ENCODE data around the gene LGALS7B. TPM values are rescaled to one million over a fixed set of nuclear protein-coding genes. Genes with fewer than 3 reads are reported as not detected.
"Not testable (repeated sequence)": the region's sequence is repeated elsewhere in the genome, so short reads cannot be mapped to it uniquely, and the experiment has no call there.

LGALS7B gene
- total RNA-seq, 1 donor from 2014 or later, result not detected

- DNase-seq, result not testable (repeated sequence)
Observed at GRCh38 chr19:38770228-38770948, 18.6 kb upstream of the LGALS7B start.

- not testable (repeated sequence) for DNase-seq
Observed at GRCh38 chr19:38770949-38771275, 18.1 kb upstream of the LGALS7B start.

GRCh38 chr19:38771569-38771968 lies 17.4 kb upstream of the LGALS7B start:
- not testable (repeated sequence) for DNase-seq

GRCh38 chr19:38773469-38774177 lies 15.4 kb upstream of the LGALS7B start, which contains the start of gene LGALS7:
LGALS7 (minus strand) TSS chr19:38773517; CDS start chr19:38773492, 25 bp downstream.
- DNase-seq, result no peak

- no peak for DNase-seq
Observed at GRCh38 chr19:38774181-38774950, 14.6 kb upstream of the LGALS7B start.

DNA sequence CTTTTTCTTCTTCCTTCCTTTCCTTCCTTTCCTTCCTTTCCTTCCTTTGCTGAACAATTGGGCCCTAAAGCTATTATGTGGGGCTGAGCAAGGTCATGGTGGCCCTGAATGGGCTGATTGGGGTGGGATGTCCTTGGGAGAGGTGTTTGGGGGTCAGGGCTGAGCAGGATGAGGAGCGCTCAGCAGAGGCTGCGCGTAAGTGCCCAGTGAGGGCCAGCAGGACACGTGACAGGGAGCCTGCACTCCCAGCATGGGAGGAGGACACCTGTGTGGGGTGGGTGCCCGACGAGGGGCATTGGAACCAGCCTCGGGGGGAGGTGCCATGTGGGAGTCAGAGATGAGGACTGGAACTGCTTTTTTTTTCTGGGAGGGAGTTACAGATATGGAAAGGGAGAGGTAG lies 10.3 kb upstream of the LGALS7B start:
- DNase-seq, result no peak

DNA sequence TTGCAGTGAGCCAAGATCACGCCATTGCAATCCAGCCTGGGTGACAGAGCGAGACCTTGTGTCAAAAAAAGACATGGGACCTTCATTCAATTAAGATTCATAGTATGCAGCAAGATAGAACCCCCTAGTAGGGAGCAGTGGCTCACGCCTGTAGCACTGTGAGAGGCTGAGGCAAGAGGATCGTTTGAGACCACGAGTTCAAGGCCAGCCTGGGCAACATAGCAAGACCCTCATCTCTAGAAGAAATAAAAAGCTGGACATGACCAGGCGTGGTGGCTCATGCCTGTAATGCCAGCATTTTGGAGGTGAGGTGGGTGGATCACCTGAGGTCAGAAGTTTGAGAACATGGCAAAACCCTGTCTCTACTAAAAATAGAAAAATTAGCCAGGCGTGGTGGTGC lies 8.6 kb upstream of the LGALS7B start:
- no peak for DNase-seq

GRCh38 chr19:38781058-38781457 lies 7.9 kb upstream of the LGALS7B start:
- DNase-seq, result no peak

DNA sequence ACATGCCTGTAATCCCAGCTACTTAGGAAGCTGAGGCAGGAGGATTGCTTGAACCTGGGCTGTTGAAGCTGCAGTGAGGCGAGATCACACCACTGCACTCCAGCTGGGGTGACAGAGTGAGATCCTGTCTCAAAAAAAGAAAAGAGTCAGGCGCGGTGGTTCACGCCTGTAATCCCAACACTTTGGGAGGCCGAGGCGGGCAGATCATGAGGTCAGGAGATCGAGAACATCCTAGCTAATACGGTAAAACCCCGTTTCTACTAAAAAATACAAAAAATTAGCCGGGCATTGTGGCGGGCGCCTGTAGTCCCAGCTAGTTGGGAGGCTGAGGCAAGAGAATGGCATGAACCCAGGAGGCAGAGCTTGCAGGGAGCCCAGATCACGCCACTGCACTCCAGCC lies 6.8 kb upstream of the LGALS7B start:
- not testable (repeated sequence) for DNase-seq

GRCh38 chr19:38784224-38784623 lies 4.8 kb upstream of the LGALS7B start:
- no peak for DNase-seq

- DNase-seq, result no peak
Observed at GRCh38 chr19:38785187-38785699, 3.8 kb upstream of the LGALS7B start.

- not testable (repeated sequence) for DNase-seq
Observed at GRCh38 chr19:38786061-38786460, 2.9 kb upstream of the LGALS7B start.

- DNase-seq, result no peak
Observed at GRCh38 chr19:38786572-38787265, 2.3 kb upstream of the LGALS7B start.

DNA sequence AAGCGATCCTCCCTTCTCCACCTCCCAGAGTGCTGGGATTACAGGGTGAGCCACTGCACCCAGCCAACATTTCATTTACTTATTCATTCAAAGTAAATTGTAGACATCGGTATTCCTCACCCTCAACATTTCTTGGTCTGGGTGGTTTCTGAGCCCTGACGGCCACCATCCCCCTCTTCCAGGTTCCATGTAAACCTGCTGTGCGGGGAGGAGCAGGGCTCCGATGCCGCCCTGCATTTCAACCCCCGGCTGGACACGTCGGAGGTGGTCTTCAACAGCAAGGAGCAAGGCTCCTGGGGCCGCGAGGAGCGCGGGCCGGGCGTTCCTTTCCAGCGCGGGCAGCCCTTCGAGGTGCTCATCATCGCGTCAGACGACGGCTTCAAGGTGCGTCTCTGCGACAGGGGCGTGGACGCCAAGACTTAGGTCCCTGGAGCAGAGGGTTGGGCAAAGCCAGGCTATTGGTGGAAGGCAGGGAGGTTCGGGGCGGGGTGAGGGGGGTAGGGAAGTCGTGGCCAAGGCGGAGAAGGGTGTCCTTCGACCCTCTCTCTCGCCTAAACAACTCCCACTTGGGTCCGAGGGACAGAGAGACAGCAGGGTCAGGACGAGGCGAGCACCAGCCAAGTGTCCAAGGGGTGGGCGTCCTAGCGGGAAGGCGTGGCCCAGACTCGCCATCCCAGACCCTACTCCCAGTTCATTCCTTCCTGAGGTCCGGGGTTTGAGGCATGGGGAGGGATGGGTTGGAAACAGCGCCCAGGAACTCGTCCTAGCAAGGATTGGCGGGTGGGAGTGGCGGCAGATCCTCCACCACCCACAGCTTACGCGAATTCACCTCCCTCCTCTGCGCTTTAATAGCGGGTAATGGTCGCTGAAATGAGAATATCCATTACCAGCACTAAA lies 1.8 kb downstream of the LGALS7B start:
- DNase-seq, result not testable (repeated sequence)

DNA sequence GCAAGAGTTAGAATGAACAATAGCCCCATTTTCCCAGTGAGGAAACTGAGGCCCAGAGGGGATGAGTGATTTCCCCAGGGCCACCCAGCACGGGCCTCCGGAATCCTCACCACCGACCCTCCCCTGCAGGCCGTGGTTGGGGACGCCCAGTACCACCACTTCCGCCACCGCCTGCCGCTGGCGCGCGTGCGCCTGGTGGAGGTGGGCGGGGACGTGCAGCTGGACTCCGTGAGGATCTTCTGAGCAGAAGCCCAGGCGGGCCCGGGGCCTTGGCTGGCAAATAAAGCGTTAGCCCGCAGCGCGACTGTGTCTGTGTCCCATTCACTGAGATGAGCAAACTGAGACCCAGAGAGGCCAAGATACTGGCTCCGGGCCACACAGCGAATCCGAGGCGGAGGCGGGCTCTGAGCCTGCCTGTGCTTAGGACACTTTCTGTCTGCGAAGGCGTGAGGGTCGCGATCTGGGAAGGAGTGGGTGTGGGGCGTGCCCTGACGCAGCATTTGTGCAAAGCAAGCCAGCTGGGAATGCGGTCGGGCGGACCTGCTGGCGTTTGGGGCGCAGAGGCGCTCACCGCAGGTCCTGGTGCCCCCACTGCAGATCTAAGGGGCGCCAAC lies 2.6 kb downstream of the LGALS7B start:
- not testable (repeated sequence) for DNase-seq

DNA sequence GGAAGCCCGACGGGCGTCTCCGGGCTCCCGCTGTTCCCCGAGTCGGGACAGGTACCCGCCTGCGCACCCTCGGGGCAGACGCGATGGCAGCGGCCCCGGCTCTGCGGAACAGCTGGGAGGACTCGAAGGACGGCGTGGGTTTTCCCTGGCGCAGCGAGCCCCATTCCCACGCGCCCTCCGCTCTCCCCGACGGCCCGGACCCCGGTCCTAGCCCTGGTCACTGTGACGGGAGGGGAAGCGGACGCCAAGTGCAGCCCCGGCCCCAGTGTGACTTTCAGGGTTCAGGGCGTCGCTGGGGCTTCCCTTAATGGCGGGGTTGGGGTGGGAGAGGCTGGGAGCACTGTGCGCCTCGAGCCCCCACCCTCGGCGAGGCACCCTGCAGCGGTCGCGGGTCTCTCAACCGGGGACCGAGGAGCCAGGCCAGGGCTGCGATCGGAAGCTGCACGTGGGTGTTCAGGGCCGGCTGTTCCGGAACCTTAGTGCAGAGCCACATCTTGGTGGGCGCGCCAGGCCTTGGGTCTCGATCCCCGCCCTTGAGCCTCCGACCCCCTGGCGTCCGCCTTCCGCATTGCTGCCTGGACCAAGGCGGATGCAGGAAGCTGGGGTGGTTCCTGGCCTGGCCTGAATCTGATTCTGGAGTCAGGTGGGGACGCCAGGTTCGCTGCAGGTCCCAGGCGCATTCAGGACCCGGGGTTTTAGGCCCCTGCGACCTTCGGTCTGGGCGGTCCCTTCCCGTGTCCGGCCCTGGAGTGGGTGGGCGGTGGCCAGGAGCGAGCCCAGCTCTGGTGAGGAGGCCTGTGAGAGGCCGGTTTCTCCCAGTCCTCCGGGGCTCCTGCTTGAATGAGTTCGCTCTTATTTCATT lies 3.5 kb downstream of the LGALS7B start:
- DNase-seq, result no peak

GRCh38 chr19:38793177-38793576 lies 4.2 kb downstream of the LGALS7B start:
- DNase-seq, result no peak

- DNase-seq, result no peak
Observed at GRCh38 chr19:38793671-38794070, 4.7 kb downstream of the LGALS7B start.

- no peak for DNase-seq
Observed at GRCh38 chr19:38795549-38795948, 6.5 kb downstream of the LGALS7B start.

DNA sequence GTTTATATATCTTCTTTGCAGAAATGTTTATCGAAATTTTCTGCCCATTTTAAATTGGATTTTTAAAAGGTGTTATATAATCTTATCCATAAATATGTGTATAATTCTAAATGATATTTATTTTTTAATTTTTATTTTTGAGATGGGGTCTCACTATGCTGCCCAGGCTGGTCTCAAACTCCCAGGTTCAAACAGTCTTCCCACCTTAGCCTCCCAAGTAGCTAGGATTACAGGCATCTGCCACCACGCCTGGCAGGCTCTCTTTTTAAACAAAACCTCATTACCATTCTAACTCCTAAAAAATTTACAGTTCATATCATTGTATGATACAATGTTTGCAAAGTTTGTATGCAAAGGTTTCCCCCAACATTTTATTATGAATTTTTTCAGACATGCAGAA lies 7.2 kb downstream of the LGALS7B start:
- DNase-seq, result no peak

Measured in occipital lobe (tissue), 2 donors.